HCT116 (cell line): ENCODE results near the gene CAPN15. TPM values are rescaled to one million over a fixed set of nuclear protein-coding genes. Genes with fewer than 3 reads are reported as not detected.

ENCODE experiments used
- ATAC-seq: fragments of 200-7000 bp; cut with Tn5 transposase; 2 replicates; pipeline ENCODE4 v1.9.1; 2020; ENCODE audit warnings: mild to moderate bottlenecking, moderate library complexity
- BruUV-seq: library from RNA; stranded (reverse); fragments of 400-500 nt; replicated peaks from 2 replicates; lab custom pipeline; 2021; lab: Mats Ljungman, UMichigan
- CTCF ChIA-PET: fragments of 300-600 bp; sonication (Branson Sonifier 250); formaldehyde crosslinking; loops from one replicate; lab custom pipeline; 2021; ENCODE audit warnings: antibody characterized with exemption; lab: Charles Lee
- POLR2A ChIA-PET: fragments of 300-600, 350-600 bp; sonication (Branson Sonifier 250); formaldehyde crosslinking; loops from one replicate; lab custom pipeline; 2021; ENCODE audit warnings: antibody characterized with exemption; lab: Charles Lee
- RAD21 ChIA-PET, 2 experiments: fragments of 300-600 bp; sonication (Branson Sonifier 250); formaldehyde crosslinking; loops; one replicate each; lab custom pipeline; 2023; ENCODE audit warnings: low total read pairs in 2 of 2; ENCODE audit not compliant: uncharacterized antibody in 2 of 2, unreplicated experiment in 2 of 2, low non-redundant PET in 1 of 2; lab: Charles Lee
- DNase-seq: peaks from one replicate; pipeline ENCODE4 v3.0.0-alpha.2; 2010; ENCODE audit warnings: low read depth, low spot score
- H2AFZ ChIP-seq: fragments of 200-600 bp; shearing (Covaris generic), sonication (generic); 2 replicates; pipeline ENCODE4 v1.6.1; 2017; ENCODE audit warnings: low read depth, mixed run types, mixed read lengths, antibody characterized with exemption, low read length; ENCODE audit not compliant: poor library complexity, severe bottlenecking
- H3K27ac ChIP-seq: 2 replicates; pipeline ENCODE4 v1.5.1; 2012; ENCODE audit warnings: low read depth, low read length
- H3K27me3 ChIP-seq: fragments of 200-600 bp; sonication (generic); 2 replicates; pipeline ENCODE4 v1.6.1; 2016; ENCODE audit warnings: mixed run types, low read length, mixed read lengths; ENCODE audit not compliant: insufficient read depth
- H3K36me3 ChIP-seq, 2 experiments: fragments of 200-500 bp in 1 of 2; fragments of 200-600 bp in 1 of 2; sonication (Bioruptor generic) in 1 of 2; sonication (generic) in 1 of 2; 2 replicates each; pipeline versions ENCODE4 v1.5.1 to v1.6.1; 2014 to 2016; ENCODE audit warnings: low read length in 2 of 2, inconsistent platforms in 1 of 2, mixed read lengths in 1 of 2, mixed run types in 1 of 2; ENCODE audit not compliant: insufficient read depth in 2 of 2, control insufficient read depth in 1 of 2
- H3K4me1 ChIP-seq, 2 experiments: fragments of 200-600 bp in 1 of 2; sonication (generic) in 1 of 2; 2 replicates each; pipeline versions ENCODE4 v1.5.1 to v1.6.1; 2012 to 2017; ENCODE audit warnings: low read length in 2 of 2, inconsistent platforms in 1 of 2, mild to moderate bottlenecking in 1 of 2, mixed read lengths in 1 of 2, mixed run types in 1 of 2, moderate library complexity in 1 of 2; ENCODE audit not compliant: insufficient read depth in 2 of 2, control insufficient read depth in 1 of 2
- H3K4me2 ChIP-seq: fragments of 200-600 bp; sonication (generic); 2 replicates; pipeline ENCODE4 v1.6.1; 2017; ENCODE audit warnings: mixed run types, low read length, mixed read lengths
- H3K4me3 ChIP-seq, 2 experiments: fragments of 200-600 bp in 1 of 2; sonication (generic) in 1 of 2; replicated peaks in 1 of 2; 2 replicates each; pipeline ENCODE4 v1.5.1; 2011 to 2016; ENCODE audit warnings: low read length in 2 of 2, control low read depth in 1 of 2, low read depth in 1 of 2, mild to moderate bottlenecking in 1 of 2, mixed read lengths in 1 of 2, mixed run types in 1 of 2
- H3K79me2 ChIP-seq: fragments of 200-600 bp; sonication (generic); 2 replicates; pipeline ENCODE4 v1.6.1; 2017; ENCODE audit warnings: mild to moderate bottlenecking, mixed run types, low read length, moderate library complexity, mixed read lengths; ENCODE audit not compliant: insufficient read depth
- H3K9ac ChIP-seq: fragments of 200-600 bp; sonication (generic); 2 replicates; pipeline ENCODE4 v1.6.1; 2016; ENCODE audit warnings: low read length, mixed read lengths
- H3K9me2 ChIP-seq: fragments of 200-600 bp; sonication (generic), shearing (Covaris generic); 2 replicates; pipeline ENCODE4 v1.6.1; 2017; ENCODE audit warnings: mixed run types, mild to moderate bottlenecking, moderate library complexity; ENCODE audit not compliant: insufficient read depth
- H3K9me3 ChIP-seq, 2 experiments: fragments of 200-500 bp in 1 of 2; fragments of 200-600 bp in 1 of 2; sonication (Bioruptor generic) in 1 of 2; sonication (generic) in 1 of 2; 2 replicates each; pipeline ENCODE4 v1.6.1; 2014 to 2017; ENCODE audit warnings: low read length in 2 of 2, mixed read lengths in 2 of 2, inconsistent platforms in 1 of 2, low read depth in 1 of 2, mild to moderate bottlenecking in 1 of 2, mixed run types in 1 of 2, moderate library complexity in 1 of 2; ENCODE audit not compliant: control insufficient read depth in 1 of 2, insufficient read depth in 1 of 2
- H4K20me1 ChIP-seq: fragments of 200-600 bp; sonication (generic), shearing (Covaris generic); 2 replicates; pipeline ENCODE4 v1.6.1; 2017; ENCODE audit warnings: mixed run types, mild to moderate bottlenecking, moderate library complexity; ENCODE audit not compliant: insufficient read depth
- ATF3 ChIP-seq: IDR thresholded peaks from 2 replicates; pipeline ENCODE4 v1.6.1; 2012
- CBX3 ChIP-seq: IDR thresholded peaks from 2 replicates; pipeline ENCODE4 v1.6.1; 2012; ENCODE audit warnings: low read depth
- CEBPB ChIP-seq: IDR thresholded peaks from 2 replicates; pipeline ENCODE4 v1.6.1; 2012; ENCODE audit warnings: low read depth
- EZH2 ChIP-seq: fragments of 200-600 bp; sonication (generic); IDR thresholded peaks from 2 replicates; pipeline ENCODE4 v1.6.1; 2017; ENCODE audit warnings: antibody characterized with exemption, mixed run types
- EZH2phosphoT487 ChIP-seq: fragments of 200-600 bp; IDR thresholded peaks from 2 replicates; pipeline ENCODE4 v1.6.1; 2018; ENCODE audit warnings: antibody characterized with exemption, borderline replicate concordance
- MAX ChIP-seq: IDR thresholded peaks from 2 replicates; pipeline ENCODE4 v1.6.1; 2012
- POLR2A ChIP-seq: IDR thresholded peaks from 2 replicates; pipeline ENCODE4 v1.7.0; 2011; ENCODE audit warnings: borderline replicate concordance; ENCODE audit not compliant: insufficient read depth, insufficient read length; ENCODE audit errors: extremely low read depth
- POLR2AphosphoS5 ChIP-seq: IDR thresholded peaks from 2 replicates; pipeline ENCODE4 v1.6.1; 2011; ENCODE audit warnings: mild to moderate bottlenecking, low read depth, low read length, moderate library complexity
- RAD21 ChIP-seq: IDR thresholded peaks from 2 replicates; pipeline ENCODE4 v1.6.1; 2012; ENCODE audit warnings: low read depth, mild to moderate bottlenecking
- SRF ChIP-seq: IDR thresholded peaks from 2 replicates; pipeline ENCODE4 v1.6.1; 2012; ENCODE audit warnings: low read depth
- ZFX ChIP-seq: fragments of 450-650 bp; IDR thresholded peaks from 2 replicates; pipeline ENCODE4 v1.6.1; 2017
- intact Hi-C: fragments of 100-400 bp; cut with micrococcal nuclease; formaldehyde crosslinking; loops from 2 replicates; pipeline ENCODE4 v1.10.0; 2022
- total RNA-seq: library from RNA; stranded (reverse); gene quantifications from one replicate; pipeline ENCODE4 v1.2.1, GENCODE V29; 2021; ENCODE audit not compliant: unreplicated experiment
- TF ChIP-seq, protein P1 (sequence below), 3 experiments: fragments of 200-600 bp in 1 of 3; sonication (generic) in 1 of 3; IDR thresholded peaks in 2 of 3; conservative IDR thresholded peaks in 1 of 3; 2 replicates each; pipeline ENCODE4 v1.5.1; 2012 to 2017; ENCODE audit warnings: low read depth in 2 of 3, low read length in 2 of 3, antibody characterized with exemption in 1 of 3, borderline replicate concordance in 1 of 3, control low read depth in 1 of 3, mild to moderate bottlenecking in 1 of 3, mixed read lengths in 1 of 3, mixed run types in 1 of 3, moderate library complexity in 1 of 3; ENCODE audit not compliant: insufficient read depth in 1 of 3
- TF ChIP-seq, protein P2 (sequence below): IDR thresholded peaks from 2 replicates; pipeline ENCODE4 v1.6.1; 2012; ENCODE audit warnings: low read depth

Gene CAPN15
- total RNA-seq, 1 experiment from 2014 or later: 39.0 TPM

DNA sequence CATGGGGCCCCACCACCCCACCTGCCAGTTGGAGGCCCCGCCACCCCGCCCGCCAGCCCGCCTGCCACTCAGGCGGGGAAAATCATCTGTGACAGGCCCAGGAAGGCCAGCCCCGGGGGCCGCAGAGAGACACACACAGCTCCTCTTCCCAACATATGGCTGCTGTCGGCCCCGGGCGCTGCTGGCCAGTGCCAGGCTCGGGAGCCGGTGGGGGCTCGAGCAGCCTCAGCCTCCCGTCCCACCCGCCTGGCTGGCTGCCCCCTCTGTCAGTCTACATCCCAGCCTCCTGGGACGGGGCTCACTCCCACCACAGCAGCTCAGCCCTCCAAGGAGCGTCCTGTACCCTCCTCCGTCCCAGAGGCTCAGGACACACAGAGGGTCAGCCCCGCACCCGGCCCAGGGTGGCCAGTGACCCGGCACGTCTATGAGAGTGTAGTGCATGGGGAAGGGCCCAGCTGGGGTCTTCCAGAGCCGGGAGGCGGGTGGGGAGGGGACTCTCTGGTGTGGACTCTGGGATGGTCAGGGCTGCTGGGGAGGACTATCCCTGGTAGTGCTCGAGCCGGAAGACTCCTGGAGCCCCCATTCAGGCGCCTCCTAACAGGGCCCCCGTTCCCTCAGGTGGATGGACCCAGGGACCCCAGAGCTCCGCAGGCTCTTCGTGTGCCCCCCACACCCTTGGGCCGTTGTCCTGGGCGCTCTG is 29.1 kb downstream of the CAPN15 start:
- no peaks in the 10 kb centered on the region for H3K4me1 ChIP-seq
- no peak overlapping the region for H3K4me3 ChIP-seq
- ChIA-PET RAD21 (no interaction called here), POLR2A (no interaction called here)
- H3K9me2 ChIP-seq: no peaks in the 10 kb centered on the region
- H4K20me1 ChIP-seq: no peaks in the 10 kb centered on the region
- H3K27me3 ChIP-seq: no peaks in the 10 kb centered on the region
- no peaks in the 10 kb centered on the region for H3K9me3 ChIP-seq
- H3K4me2 ChIP-seq: no peak overlapping the region
- intact Hi-C loops: no loop called here
- no peaks in the 10 kb centered on the region for H3K79me2 ChIP-seq
- H3K9ac ChIP-seq: no peak overlapping the region
- no peak overlapping the region for H2AFZ ChIP-seq
- no TSS peak for BruUV-seq
- H3K36me3 ChIP-seq: no peaks in the 10 kb centered on the region
- TF ChIP-seq ATF3: no peak
- no peak for TF ChIP-seq POLR2A
- TF ChIP-seq, protein P1, sequence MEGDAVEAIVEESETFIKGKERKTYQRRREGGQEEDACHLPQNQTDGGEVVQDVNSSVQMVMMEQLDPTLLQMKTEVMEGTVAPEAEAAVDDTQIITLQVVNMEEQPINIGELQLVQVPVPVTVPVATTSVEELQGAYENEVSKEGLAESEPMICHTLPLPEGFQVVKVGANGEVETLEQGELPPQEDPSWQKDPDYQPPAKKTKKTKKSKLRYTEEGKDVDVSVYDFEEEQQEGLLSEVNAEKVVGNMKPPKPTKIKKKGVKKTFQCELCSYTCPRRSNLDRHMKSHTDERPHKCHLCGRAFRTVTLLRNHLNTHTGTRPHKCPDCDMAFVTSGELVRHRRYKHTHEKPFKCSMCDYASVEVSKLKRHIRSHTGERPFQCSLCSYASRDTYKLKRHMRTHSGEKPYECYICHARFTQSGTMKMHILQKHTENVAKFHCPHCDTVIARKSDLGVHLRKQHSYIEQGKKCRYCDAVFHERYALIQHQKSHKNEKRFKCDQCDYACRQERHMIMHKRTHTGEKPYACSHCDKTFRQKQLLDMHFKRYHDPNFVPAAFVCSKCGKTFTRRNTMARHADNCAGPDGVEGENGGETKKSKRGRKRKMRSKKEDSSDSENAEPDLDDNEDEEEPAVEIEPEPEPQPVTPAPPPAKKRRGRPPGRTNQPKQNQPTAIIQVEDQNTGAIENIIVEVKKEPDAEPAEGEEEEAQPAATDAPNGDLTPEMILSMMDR (IDR thresholded peaks at IDR 0.05 in 2 of 3, conservative IDR thresholded peaks at IDR 0.05 in 1 of 3; ENCODE audit: borderline replicate concordance in 1 of 3, insufficient read depth in 1 of 3, low read depth in 2 of 3, low read length in 2 of 3): no peak
- no peak for TF ChIP-seq RAD21
- no peak for TF ChIP-seq EZH2
- TF ChIP-seq CBX3: no peak
- no peak for TF ChIP-seq CEBPB
- no peak for TF ChIP-seq POLR2AphosphoS5
- no peak for TF ChIP-seq MAX
- no peak for TF ChIP-seq ZFX
- TF ChIP-seq, protein P2, sequence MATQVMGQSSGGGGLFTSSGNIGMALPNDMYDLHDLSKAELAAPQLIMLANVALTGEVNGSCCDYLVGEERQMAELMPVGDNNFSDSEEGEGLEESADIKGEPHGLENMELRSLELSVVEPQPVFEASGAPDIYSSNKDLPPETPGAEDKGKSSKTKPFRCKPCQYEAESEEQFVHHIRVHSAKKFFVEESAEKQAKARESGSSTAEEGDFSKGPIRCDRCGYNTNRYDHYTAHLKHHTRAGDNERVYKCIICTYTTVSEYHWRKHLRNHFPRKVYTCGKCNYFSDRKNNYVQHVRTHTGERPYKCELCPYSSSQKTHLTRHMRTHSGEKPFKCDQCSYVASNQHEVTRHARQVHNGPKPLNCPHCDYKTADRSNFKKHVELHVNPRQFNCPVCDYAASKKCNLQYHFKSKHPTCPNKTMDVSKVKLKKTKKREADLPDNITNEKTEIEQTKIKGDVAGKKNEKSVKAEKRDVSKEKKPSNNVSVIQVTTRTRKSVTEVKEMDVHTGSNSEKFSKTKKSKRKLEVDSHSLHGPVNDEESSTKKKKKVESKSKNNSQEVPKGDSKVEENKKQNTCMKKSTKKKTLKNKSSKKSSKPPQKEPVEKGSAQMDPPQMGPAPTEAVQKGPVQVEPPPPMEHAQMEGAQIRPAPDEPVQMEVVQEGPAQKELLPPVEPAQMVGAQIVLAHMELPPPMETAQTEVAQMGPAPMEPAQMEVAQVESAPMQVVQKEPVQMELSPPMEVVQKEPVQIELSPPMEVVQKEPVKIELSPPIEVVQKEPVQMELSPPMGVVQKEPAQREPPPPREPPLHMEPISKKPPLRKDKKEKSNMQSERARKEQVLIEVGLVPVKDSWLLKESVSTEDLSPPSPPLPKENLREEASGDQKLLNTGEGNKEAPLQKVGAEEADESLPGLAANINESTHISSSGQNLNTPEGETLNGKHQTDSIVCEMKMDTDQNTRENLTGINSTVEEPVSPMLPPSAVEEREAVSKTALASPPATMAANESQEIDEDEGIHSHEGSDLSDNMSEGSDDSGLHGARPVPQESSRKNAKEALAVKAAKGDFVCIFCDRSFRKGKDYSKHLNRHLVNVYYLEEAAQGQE: no peak
- no peak for TF ChIP-seq EZH2phosphoT487
- no peak for TF ChIP-seq SRF
- TF ChIP-seq, all 23 proteins: peak for 0
- ATAC-seq (no peak), DNase-seq (no peak)
- CTCF ChIA-PET: no interaction called here
- H3K27ac ChIP-seq: no peak overlapping the region
